Left lung (tissue), 10 donors: ENCODE results near the gene CACNB4. TPM values are rescaled to one million over a fixed set of nuclear protein-coding genes. Genes with fewer than 3 reads are reported as not detected.

Experiments used
- ATAC-seq: fragments of 200-7000 bp; cut with Tn5 transposase; one replicate; pipeline ENCODE4 v1.9.1; 2020; ENCODE audit warnings: moderate library complexity
- DNase-seq, 4 donors: peaks; one replicate each; pipeline ENCODE4 v3.0.0-alpha.2; 2013 to 2020
- H3K27ac ChIP-seq, 2 donors: fragments of 200-600 bp; sonication (generic) in 1 of 2; one replicate each; pipeline versions ENCODE4 v1.5.0 to v1.8.0; 2020 to 2021
- H3K27me3 ChIP-seq, 2 donors: fragments of 200-600 bp; sonication (generic) in 1 of 2; one replicate each; pipeline versions ENCODE4 v1.5.0 to v1.8.0; 2020 to 2021
- H3K36me3 ChIP-seq, 2 donors: fragments of 200-600 bp; sonication (generic) in 1 of 2; one replicate each; pipeline versions ENCODE4 v1.5.0 to v1.8.0; 2020 to 2021
- H3K4me1 ChIP-seq, 2 donors: fragments of 200-600 bp; one replicate each; pipeline ENCODE4 v1.8.0; 2021
- H3K4me3 ChIP-seq, 2 donors: fragments of 200-600 bp; sonication (generic) in 1 of 2; one replicate each; pipeline versions ENCODE4 v1.5.0 to v1.8.0; 2020 to 2021; ENCODE audit warnings: mild to moderate bottlenecking in 1 of 2
- H3K9me3 ChIP-seq, 2 donors: fragments of 200-600 bp; sonication (generic) in 1 of 2; one replicate each; pipeline versions ENCODE4 v1.5.0 to v1.8.0; 2020 to 2021
- intact Hi-C, 2 donors: fragments of 100-400 bp; cut with DNase I; formaldehyde crosslinking; loops; one replicate each; pipeline versions ENCODE4 v1.11.2 to v1.14.2; 2022
- polyA plus RNA-seq, 6 donors: library from polyadenylated mRNA; unstranded; fragments of 120-200 nt; gene quantifications; one replicate each; pipeline ENCODE4 v1.2.1, GENCODE V29; 2013; ENCODE audit not compliant: insufficient read length in 6 of 6
- total RNA-seq, 2 donors: library from RNA; stranded (reverse); fragmentation: NEBNext Ultra II Directional; extraction: Animal tissue kit (Norgen Biotek cat#: 25700); gene quantifications; one replicate each; pipeline ENCODE4 v1.2.1, GENCODE V29; 2021
- TF ChIP-seq, protein P1 (sequence below), 2 donors: fragments of 200-600 bp; sonication (generic) in 1 of 2; IDR thresholded peaks; one replicate each; pipeline versions ENCODE4 v1.5.0 to v1.8.0; 2021; ENCODE audit warnings: antibody characterized with exemption in 2 of 2
- donor health status: DM: no; HTN: yes; CAD: no.
- donor health status: DM: no; HTN: no; CAD: no.

CACNB4 gene
- total and polyA plus RNA-seq, 8 donors, result 5.9 to 11.2 (median 8.6) TPM

DNA sequence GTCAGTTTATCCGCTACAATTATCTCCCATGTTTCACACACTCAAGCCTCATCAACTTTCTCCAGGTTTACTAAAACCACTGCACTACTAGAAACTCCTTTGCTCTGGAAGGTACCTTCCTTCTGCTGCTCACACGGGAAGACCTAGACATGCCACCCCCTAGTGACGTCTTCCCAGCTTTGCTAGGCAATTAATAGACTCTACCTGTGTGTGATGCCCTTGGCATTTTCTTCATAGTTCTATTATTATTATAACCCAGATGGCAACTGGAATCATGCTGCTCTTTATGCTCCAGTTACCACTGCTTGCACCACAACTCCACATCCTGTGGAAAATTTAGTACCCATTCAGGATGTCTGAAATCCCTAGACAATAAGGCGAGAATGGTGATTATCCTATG lies 42.4 kb downstream of the CACNB4 start:
- DNase-seq (no peak), ATAC-seq (no peak)
- H3K27me3 ChIP-seq, result no peaks in the 10 kb centered on the region
- TF ChIP-seq, protein P1, sequence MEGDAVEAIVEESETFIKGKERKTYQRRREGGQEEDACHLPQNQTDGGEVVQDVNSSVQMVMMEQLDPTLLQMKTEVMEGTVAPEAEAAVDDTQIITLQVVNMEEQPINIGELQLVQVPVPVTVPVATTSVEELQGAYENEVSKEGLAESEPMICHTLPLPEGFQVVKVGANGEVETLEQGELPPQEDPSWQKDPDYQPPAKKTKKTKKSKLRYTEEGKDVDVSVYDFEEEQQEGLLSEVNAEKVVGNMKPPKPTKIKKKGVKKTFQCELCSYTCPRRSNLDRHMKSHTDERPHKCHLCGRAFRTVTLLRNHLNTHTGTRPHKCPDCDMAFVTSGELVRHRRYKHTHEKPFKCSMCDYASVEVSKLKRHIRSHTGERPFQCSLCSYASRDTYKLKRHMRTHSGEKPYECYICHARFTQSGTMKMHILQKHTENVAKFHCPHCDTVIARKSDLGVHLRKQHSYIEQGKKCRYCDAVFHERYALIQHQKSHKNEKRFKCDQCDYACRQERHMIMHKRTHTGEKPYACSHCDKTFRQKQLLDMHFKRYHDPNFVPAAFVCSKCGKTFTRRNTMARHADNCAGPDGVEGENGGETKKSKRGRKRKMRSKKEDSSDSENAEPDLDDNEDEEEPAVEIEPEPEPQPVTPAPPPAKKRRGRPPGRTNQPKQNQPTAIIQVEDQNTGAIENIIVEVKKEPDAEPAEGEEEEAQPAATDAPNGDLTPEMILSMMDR (IDR thresholded peaks at IDR 0.05), result no peak
- no peak overlapping the region for H3K4me3 ChIP-seq
- H3K36me3 ChIP-seq, result no peaks in the 10 kb centered on the region
- H3K4me1 ChIP-seq, result peaks cover 0 to 8% of the 10 kb centered on the region in 2 donors
- peaks cover 0 to 11% of the 10 kb centered on the region in 2 donors for H3K9me3 ChIP-seq
- intact Hi-C loops, result no loop called here
- H3K27ac ChIP-seq, result no peak overlapping the region

DNA sequence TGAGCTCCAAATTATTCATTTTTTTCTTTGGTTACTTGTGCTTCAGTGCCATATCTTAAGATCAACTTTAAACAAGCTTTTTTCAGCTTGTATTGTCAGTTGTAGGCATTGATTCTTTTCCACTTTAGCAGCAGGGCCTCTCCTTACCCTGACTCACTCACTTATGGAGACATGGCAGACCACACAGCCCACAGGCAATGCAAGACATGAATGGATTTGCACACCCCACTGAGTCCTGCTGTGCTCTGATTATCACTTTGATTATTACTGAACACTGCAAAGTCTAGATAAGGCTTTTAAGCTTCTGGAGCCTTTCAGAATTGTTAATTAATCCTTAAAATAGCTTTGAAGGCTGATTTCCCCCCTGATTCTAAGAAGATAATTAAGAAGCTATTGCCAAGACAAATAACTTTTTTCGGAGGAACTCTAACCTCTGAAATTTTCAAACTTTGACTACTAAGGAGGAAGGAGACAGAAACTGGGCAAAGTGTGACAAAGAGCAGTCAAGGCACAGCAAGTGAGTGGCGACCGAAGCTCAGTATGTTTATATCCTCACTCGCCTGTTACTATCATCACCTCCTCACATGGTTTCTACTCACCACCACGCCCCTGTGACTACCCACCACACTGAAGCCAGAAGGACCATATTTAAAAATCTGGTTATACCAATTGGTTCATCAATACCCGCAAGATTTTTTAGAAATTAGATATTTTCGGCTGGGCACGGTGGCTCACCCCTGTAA lies 43.3 kb downstream of the CACNB4 start:
- Histone ChIP-seq H3K4me3 (no peak overlapping the region), H3K27me3 (no peaks in the 10 kb centered on the region), H3K9me3 (peaks cover 0 to 11% of the 10 kb centered on the region in 2 donors), H3K36me3 (no peaks in the 10 kb centered on the region), H3K27ac (no peak overlapping the region), H3K4me1 (peaks cover 0 to 14% of the 10 kb centered on the region in 2 donors)
- ATAC-seq, result no peak
- intact Hi-C loops, result no loop called here
- DNase-seq, result no peak
- TF ChIP-seq, protein P1 (IDR thresholded peaks at IDR 0.05), result no peak

DNA sequence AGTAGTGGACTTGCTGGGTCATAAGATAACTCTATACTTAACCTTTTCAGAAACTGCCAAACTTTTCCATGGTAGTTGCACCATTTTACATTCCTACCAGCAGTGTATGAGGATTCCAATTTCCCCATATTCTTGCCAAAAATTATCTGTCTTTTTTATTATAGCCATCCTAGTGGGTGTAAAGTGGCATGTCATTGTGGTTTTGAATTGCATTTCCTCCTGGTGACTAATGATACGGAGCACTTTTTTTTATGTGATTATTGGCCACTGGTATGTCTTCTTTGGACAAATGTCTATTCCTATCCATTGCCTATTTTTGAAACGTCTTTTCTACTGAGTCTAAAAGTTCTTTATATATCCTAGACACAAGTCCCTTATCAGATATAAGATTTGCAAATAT lies 44.3 kb downstream of the CACNB4 start:
- no peak for DNase-seq

DNA sequence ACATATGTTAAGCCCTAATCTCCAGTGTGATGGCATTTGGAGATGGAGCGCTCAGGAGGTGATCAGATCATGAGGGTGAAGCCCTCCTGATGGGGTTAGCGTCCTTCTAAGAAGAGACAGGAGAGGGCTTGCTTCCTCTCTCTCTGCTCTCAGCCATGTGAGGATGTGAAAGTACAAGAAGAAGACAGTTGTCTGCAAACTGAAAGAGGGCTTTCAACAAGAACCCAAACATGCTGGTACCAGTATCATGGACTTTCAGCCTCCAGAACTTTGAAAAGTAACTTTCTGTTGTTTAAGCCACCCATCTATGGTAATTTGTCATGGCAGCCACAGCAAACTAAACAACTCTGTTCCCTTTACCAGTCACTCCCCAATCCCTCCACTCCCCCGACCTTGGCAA lies 47.4 kb downstream of the CACNB4 start:
- Histone ChIP-seq H3K27ac (no peak overlapping the region), H3K9me3 (no peaks in the 10 kb centered on the region), H3K4me1 (peaks cover 0 to 20% of the 10 kb centered on the region in 2 donors), H3K4me3 (no peak overlapping the region), H3K36me3 (no peaks in the 10 kb centered on the region), H3K27me3 (no peaks in the 10 kb centered on the region)
- intact Hi-C loops, result no loop called here
- TF ChIP-seq, protein P1 (IDR thresholded peaks at IDR 0.05), result no peak
- DNase-seq (no peak), ATAC-seq (no peak)

More for the DNA sequence above, 44.3 kb downstream of the CACNB4 start:
- Histone ChIP-seq H3K9me3 (peaks cover 0 to 11% of the 10 kb centered on the region in 2 donors), H3K27me3 (no peaks in the 10 kb centered on the region), H3K27ac (no peak overlapping the region), H3K4me1 (peaks cover 0 to 18% of the 10 kb centered on the region in 2 donors), H3K4me3 (no peak overlapping the region), H3K36me3 (no peaks in the 10 kb centered on the region)
- intact Hi-C loops, result no loop called here
- peak; percentile 34 for ATAC-seq
- TF ChIP-seq, protein P1 (IDR thresholded peaks at IDR 0.05), result no peak

DNA sequence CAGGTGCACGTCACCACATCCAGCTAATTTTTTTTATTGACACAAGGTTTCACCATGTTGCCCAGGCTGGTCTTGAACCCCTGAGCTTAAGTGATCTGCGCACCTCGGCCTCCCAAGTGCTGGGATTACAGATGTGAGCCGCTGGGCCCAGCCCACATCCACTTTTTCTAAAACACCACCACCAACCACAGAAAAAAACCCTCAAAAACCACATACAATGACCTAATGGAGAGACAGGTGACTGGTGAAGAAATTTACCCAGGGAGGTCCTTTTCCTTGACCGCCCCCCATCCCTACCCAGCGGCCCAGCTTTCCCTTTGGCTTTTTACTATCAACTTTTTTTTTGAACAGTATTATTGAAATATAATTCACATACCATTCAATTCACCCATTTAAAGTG lies 47.9 kb downstream of the CACNB4 start:
- H3K9me3 ChIP-seq, result no peaks in the 10 kb centered on the region
- DNase-seq (no peak), ATAC-seq (no peak)
- peaks cover 0 to 20% of the 10 kb centered on the region in 2 donors for H3K4me1 ChIP-seq
- TF ChIP-seq, protein P1 (IDR thresholded peaks at IDR 0.05), result no peak
- no peak overlapping the region for H3K27ac ChIP-seq
- no peak overlapping the region for H3K4me3 ChIP-seq
- H3K27me3 ChIP-seq, result no peaks in the 10 kb centered on the region
- intact Hi-C loops, result no loop called here
- no peaks in the 10 kb centered on the region for H3K36me3 ChIP-seq
